ENCODE results near the gene BNIP3.
"Not testable (repeated sequence)": the region's sequence is repeated elsewhere in the genome, so short reads cannot be mapped to it uniquely, and the experiment has no call there.

DNA sequence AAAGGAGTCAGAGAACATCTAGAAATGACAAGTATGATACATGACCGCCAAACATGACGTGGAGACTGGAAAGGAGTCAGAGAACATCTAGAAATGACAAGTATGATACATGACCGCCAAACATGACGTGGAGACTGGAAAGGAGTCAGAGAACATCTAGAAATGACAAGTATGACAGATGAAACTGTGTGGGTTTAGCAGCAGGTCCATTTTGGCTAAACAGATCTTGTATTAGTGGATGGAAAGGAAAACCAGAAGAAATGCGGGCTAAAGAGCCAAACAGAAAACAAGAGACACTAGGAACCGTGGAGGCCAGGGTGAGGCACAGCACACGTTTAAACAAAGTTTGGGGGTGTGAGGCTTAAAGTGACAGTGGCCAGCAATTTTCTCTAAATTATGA lies 31.8 kb downstream of the BNIP3 start:
- not testable (repeated sequence) for TF ChIP-seq POLR2A (IDR thresholded peaks at IDR 0.05); CTCF (IDR thresholded peaks at IDR 0.05 in 4 of 5, conservative IDR thresholded peaks at IDR 0.05 in 1 of 5)
